ENCODE results near the gene ADAM19. TPM values are rescaled to one million over a fixed set of nuclear protein-coding genes. Genes with fewer than 3 reads are reported as not detected.
A peak's percentile ranks its signal among the peaks of the same experiment; 100 is the strongest.

The ADAM19 gene
- total RNA-seq, 4 donors from 2014 or later, result 2.4 to 25.6 (median 15.3) TPM

- TF ChIP-seq CTCF (IDR thresholded peaks at IDR 0.05), result no peak
- no peak for TF ChIP-seq POLR2A (IDR thresholded peaks at IDR 0.05)
- no peaks in the 10 kb centered on the region for H3K36me3 ChIP-seq
- peak; percentile 95 to 98 for DNase-seq
- H3K4me1 ChIP-seq, result peaks cover 0 to 11% of the 10 kb centered on the region in 2 donors
- H3K9me3 ChIP-seq, result no peaks in the 10 kb centered on the region
- no peaks in the 10 kb centered on the region for H3K27me3 ChIP-seq
- peak overlapping the region; percentile 77 to 81 for H3K27ac ChIP-seq
- intact Hi-C loops (cut with DNase I; ENCODE audit: low total_unique reads), result loop anchor here (10.0 kb wide), 1 partner anchor 63 kb away; the partner anchor contains the start of gene ADAM19
- H3K4me3 ChIP-seq, result no peak overlapping the region
Measured at GRCh38 chr5:157511651-157512644, 63.6 kb downstream of the ADAM19 start.

- Histone ChIP-seq H3K27ac (peak overlapping the region; percentile 77 to 81), H3K27me3 (no peaks in the 10 kb centered on the region), H3K36me3 (no peaks in the 10 kb centered on the region), H3K4me1 (peaks cover 0 to 4% of the 10 kb centered on the region in 2 donors), H3K4me3 (no peak overlapping the region), H3K9me3 (no peaks in the 10 kb centered on the region)
- intact Hi-C loops (cut with DNase I; ENCODE audit: low total_unique reads), result loop anchor here (10.0 kb wide), 1 partner anchor 64 kb away; the partner anchor contains the start of gene ADAM19
- DNase-seq, result no peak
- TF ChIP-seq POLR2A (IDR thresholded peaks at IDR 0.05) (no peak), CTCF (IDR thresholded peaks at IDR 0.05) (no peak)
Measured at GRCh38 chr5:157510682-157511081, 64.9 kb downstream of the ADAM19 start.

- no peak for DNase-seq
- Histone ChIP-seq H3K36me3 (no peaks in the 10 kb centered on the region), H3K27ac (no peak overlapping the region), H3K27me3 (no peaks in the 10 kb centered on the region), H3K4me1 (no peaks in the 10 kb centered on the region), H3K4me3 (no peak overlapping the region), H3K9me3 (no peaks in the 10 kb centered on the region)
- TF ChIP-seq POLR2A (IDR thresholded peaks at IDR 0.05), result no peak
- no peak for TF ChIP-seq CTCF (IDR thresholded peaks at IDR 0.05)
- intact Hi-C loops (cut with DNase I; ENCODE audit: low total_unique reads), result no loop called here
Measured at GRCh38 chr5:157509587-157509986, 66.0 kb downstream of the ADAM19 start.

GRCh38 chr5:157509093-157509492 lies 66.5 kb downstream of the ADAM19 start:
- Histone ChIP-seq H3K27ac (no peak overlapping the region), H3K4me1 (no peaks in the 10 kb centered on the region), H3K4me3 (no peak overlapping the region), H3K27me3 (no peaks in the 10 kb centered on the region), H3K9me3 (no peaks in the 10 kb centered on the region), H3K36me3 (no peaks in the 10 kb centered on the region)
- TF ChIP-seq POLR2A (IDR thresholded peaks at IDR 0.05) (no peak), CTCF (IDR thresholded peaks at IDR 0.05) (no peak)
- DNase-seq, result no peak
- intact Hi-C loops (cut with DNase I; ENCODE audit: low total_unique reads), result no loop called here

All from uterus (tissue), 4 donors.